Mucosa of rectum (tissue), 2 donors: Measurements from ENCODE around the gene RTP3.

ENCODE experiments used
- H3K27ac ChIP-seq, 2 donors: one replicate each; pipeline ENCODE4 v1.7.0; 2013; ENCODE audit warnings: inconsistent platforms in 2 of 2, low read depth in 2 of 2, low read length in 2 of 2
- H3K27me3 ChIP-seq, 2 donors: one replicate each; pipeline ENCODE4 v1.7.0; 2013; ENCODE audit warnings: low read length in 2 of 2; ENCODE audit not compliant: control insufficient read depth in 2 of 2, insufficient read depth in 2 of 2
- H3K36me3 ChIP-seq, 2 donors: one replicate each; pipeline ENCODE4 v1.7.0; 2013; ENCODE audit warnings: low read length in 2 of 2; ENCODE audit not compliant: control insufficient read depth in 2 of 2, insufficient read depth in 2 of 2
- H3K4me1 ChIP-seq, 2 donors: one replicate each; pipeline ENCODE4 v1.7.0; 2013; ENCODE audit warnings: low read length in 2 of 2, mild to moderate bottlenecking in 1 of 2; ENCODE audit not compliant: control insufficient read depth in 2 of 2, insufficient read depth in 2 of 2
- H3K4me3 ChIP-seq, 2 donors: one replicate each; pipeline ENCODE4 v1.7.0; 2013; ENCODE audit warnings: low read length in 2 of 2
- H3K9ac ChIP-seq, 2 donors: one replicate each; pipeline ENCODE4 v1.7.0; 2013; ENCODE audit warnings: low read length in 2 of 2, low read depth in 1 of 2, mild to moderate bottlenecking in 1 of 2
- H3K9me3 ChIP-seq, 2 donors: one replicate each; pipeline ENCODE4 v1.7.0; 2013; ENCODE audit warnings: low read length in 2 of 2; ENCODE audit not compliant: control insufficient read depth in 2 of 2
- donor health status: healthy.
- donor health status: Normal muscosa, but diverticular disease.

RTP3 gene

GRCh38 chr3:46500656-46501635 lies 3.2 kb downstream of the RTP3 start:
- Histone ChIP-seq H3K4me1 (no peaks in the 10 kb centered on the region), H3K9me3 (no peaks in the 10 kb centered on the region), H3K9ac (no peak overlapping the region), H3K27me3 (no peaks in the 10 kb centered on the region), H3K27ac (no peak overlapping the region), H3K4me3 (no peak overlapping the region), H3K36me3 (no peaks in the 10 kb centered on the region)

GRCh38 chr3:46501702-46502101 lies 3.9 kb downstream of the RTP3 start:
- H3K9ac ChIP-seq: no peak overlapping the region
- H3K36me3 ChIP-seq: no peaks in the 10 kb centered on the region
- no peak overlapping the region for H3K27ac ChIP-seq
- no peaks in the 10 kb centered on the region for H3K9me3 ChIP-seq
- H3K4me1 ChIP-seq: no peaks in the 10 kb centered on the region
- H3K4me3 ChIP-seq: no peak overlapping the region
- H3K27me3 ChIP-seq: no peaks in the 10 kb centered on the region

GRCh38 chr3:46503200-46503874 lies 5.6 kb downstream of the RTP3 start:
- Histone ChIP-seq H3K27ac (no peak overlapping the region), H3K36me3 (no peaks in the 10 kb centered on the region), H3K9me3 (no peaks in the 10 kb centered on the region)

GRCh38 chr3:46504789-46505188 lies 7.0 kb downstream of the RTP3 start:
- H3K4me3 ChIP-seq: no peak overlapping the region
- no peaks in the 10 kb centered on the region for H3K36me3 ChIP-seq
- H3K4me1 ChIP-seq: no peaks in the 10 kb centered on the region
- no peaks in the 10 kb centered on the region for H3K27me3 ChIP-seq
- no peak overlapping the region for H3K27ac ChIP-seq
- H3K9ac ChIP-seq: no peak overlapping the region
- H3K9me3 ChIP-seq: no peaks in the 10 kb centered on the region

More at GRCh38 chr3:46503200-46503874, 5.6 kb downstream of the RTP3 start:
- no peaks in the 10 kb centered on the region for H3K4me1 ChIP-seq
- no peak overlapping the region for H3K4me3 ChIP-seq
- no peaks in the 10 kb centered on the region for H3K27me3 ChIP-seq
- H3K9ac ChIP-seq: no peak overlapping the region

GRCh38 chr3:46505953-46506352 lies 8.2 kb downstream of the RTP3 start:
- no peak overlapping the region for H3K9ac ChIP-seq
- no peaks in the 10 kb centered on the region for H3K9me3 ChIP-seq
- H3K4me3 ChIP-seq: no peak overlapping the region
- no peaks in the 10 kb centered on the region for H3K36me3 ChIP-seq
- H3K27me3 ChIP-seq: no peaks in the 10 kb centered on the region
- H3K4me1 ChIP-seq: no peaks in the 10 kb centered on the region
- H3K27ac ChIP-seq: no peak overlapping the region

- no peaks in the 10 kb centered on the region for H3K9me3 ChIP-seq
- H3K36me3 ChIP-seq: no peaks in the 10 kb centered on the region
- no peak overlapping the region for H3K9ac ChIP-seq
- no peaks in the 10 kb centered on the region for H3K4me1 ChIP-seq
- H3K4me3 ChIP-seq: no peak overlapping the region
- no peaks in the 10 kb centered on the region for H3K27me3 ChIP-seq
- H3K27ac ChIP-seq: no peak overlapping the region
Observed at GRCh38 chr3:46506526-46506925, 8.8 kb downstream of the RTP3 start.

GRCh38 chr3:46508850-46509591 lies 11.2 kb downstream of the RTP3 start:
- Histone ChIP-seq H3K36me3 (no peaks in the 10 kb centered on the region), H3K4me1 (no peaks in the 10 kb centered on the region), H3K4me3 (no peak overlapping the region), H3K9me3 (no peaks in the 10 kb centered on the region), H3K27me3 (no peaks in the 10 kb centered on the region), H3K9ac (no peak overlapping the region), H3K27ac (no peak overlapping the region)

GRCh38 chr3:46509661-46510187 lies 11.9 kb downstream of the RTP3 start:
- Histone ChIP-seq H3K4me3 (no peak overlapping the region), H3K27me3 (no peaks in the 10 kb centered on the region), H3K4me1 (no peaks in the 10 kb centered on the region), H3K36me3 (no peaks in the 10 kb centered on the region), H3K9ac (no peak overlapping the region), H3K27ac (no peak overlapping the region), H3K9me3 (no peaks in the 10 kb centered on the region)

GRCh38 chr3:46512191-46512749 lies 14.5 kb downstream of the RTP3 start:
- Histone ChIP-seq H3K27me3 (no peaks in the 10 kb centered on the region), H3K27ac (no peak overlapping the region), H3K4me1 (no peaks in the 10 kb centered on the region), H3K9me3 (no peaks in the 10 kb centered on the region), H3K4me3 (no peak overlapping the region), H3K9ac (no peak overlapping the region), H3K36me3 (no peaks in the 10 kb centered on the region)
